Cardiac muscle cell (in vitro differentiated cells and primary cell): ENCODE measurements around the gene TM2D3. TPM values are rescaled to one million over a fixed set of nuclear protein-coding genes. Genes with fewer than 3 reads are reported as not detected.

Experiments used
- DNase-seq, 2 donors: peaks; one replicate each; pipeline versions ENCODE4 v3.0.0 to v3.0.0-alpha.2; 2010 to 2017; ENCODE audit warnings: low read depth in 1 of 2, low spot score in 1 of 2
- H3K27ac ChIP-seq: fragments of 200-600 bp; sonication (generic); 2 replicates; pipeline ENCODE4 v1.5.1; 2016
- H3K27me3 ChIP-seq: fragments of 200-600 bp; sonication (generic); 2 replicates; pipeline ENCODE4 v1.6.0; 2016; ENCODE audit warnings: control low read depth
- H3K36me3 ChIP-seq: fragments of 200-600 bp; sonication (generic); 2 replicates; pipeline ENCODE4 v1.5.1; 2016; ENCODE audit warnings: control low read depth
- H3K4me1 ChIP-seq: fragments of 200-600 bp; sonication (generic); 2 replicates; pipeline ENCODE4 v1.8.1; 2017; ENCODE audit warnings: low read depth, mild to moderate bottlenecking, mixed run types
- H3K4me3 ChIP-seq: fragments of 200-600 bp; sonication (generic); 2 replicates; pipeline ENCODE4 v1.5.1; 2016; ENCODE audit warnings: mild to moderate bottlenecking
- H3K9me3 ChIP-seq: fragments of 200-600 bp; sonication (generic); 2 replicates; pipeline ENCODE4 v1.5.1; 2017; ENCODE audit warnings: low read depth, mild to moderate bottlenecking, control low read depth
- polyA plus RNA-seq: library from polyadenylated mRNA; unstranded; fragments of >200 nt; fragmentation: Nextera tagmentation; extraction: Ambion mirVana; gene quantifications from 2 replicates; pipeline ENCODE4 v1.2.1, GENCODE V29; 2016
- total RNA-seq: library from RNA; depleted of rRNA; stranded (reverse); fragments of >200 nt; gene quantifications from 2 replicates; pipeline ENCODE4 v1.2.3, GENCODE V29; 2016
- TF ChIP-seq, protein P1 (sequence below): IDR thresholded peaks from 2 replicates; pipeline ENCODE4 v1.5.1; 2012; ENCODE audit warnings: low read depth, mild to moderate bottlenecking, low read length

The TM2D3 gene
- total and polyA plus RNA-seq, 2 experiments from 2014 or later: 36.3 to 65.4 TPM

DNA sequence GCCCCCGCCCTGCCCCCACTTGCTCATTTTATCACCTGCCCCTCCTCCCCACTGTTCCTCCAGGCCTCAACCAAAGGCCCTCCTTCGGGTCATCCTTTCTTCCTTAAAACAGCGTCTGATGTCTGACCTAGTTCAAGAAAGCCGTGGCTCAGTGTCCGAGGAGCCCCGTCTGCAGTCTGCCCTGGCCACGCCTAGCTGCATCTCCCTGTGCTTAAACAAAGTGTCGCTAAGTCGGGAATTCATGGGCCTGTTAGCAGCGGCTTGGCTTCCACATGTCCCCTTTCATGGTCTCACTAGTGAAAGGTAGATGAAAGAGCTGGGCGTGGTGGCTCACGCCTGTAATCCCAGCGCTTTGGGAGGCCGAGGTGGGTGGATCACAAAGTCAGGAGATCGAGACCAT lies 41.2 kb downstream of the TM2D3 start:
- Histone ChIP-seq H3K9me3 (no peaks in the 10 kb centered on the region), H3K36me3 (no peaks in the 10 kb centered on the region), H3K27me3 (no peaks in the 10 kb centered on the region), H3K4me3 (no peak overlapping the region), H3K4me1 (peaks cover 8% of the 10 kb centered on the region), H3K27ac (no peak overlapping the region)
- no peak for DNase-seq
- TF ChIP-seq, protein P1, sequence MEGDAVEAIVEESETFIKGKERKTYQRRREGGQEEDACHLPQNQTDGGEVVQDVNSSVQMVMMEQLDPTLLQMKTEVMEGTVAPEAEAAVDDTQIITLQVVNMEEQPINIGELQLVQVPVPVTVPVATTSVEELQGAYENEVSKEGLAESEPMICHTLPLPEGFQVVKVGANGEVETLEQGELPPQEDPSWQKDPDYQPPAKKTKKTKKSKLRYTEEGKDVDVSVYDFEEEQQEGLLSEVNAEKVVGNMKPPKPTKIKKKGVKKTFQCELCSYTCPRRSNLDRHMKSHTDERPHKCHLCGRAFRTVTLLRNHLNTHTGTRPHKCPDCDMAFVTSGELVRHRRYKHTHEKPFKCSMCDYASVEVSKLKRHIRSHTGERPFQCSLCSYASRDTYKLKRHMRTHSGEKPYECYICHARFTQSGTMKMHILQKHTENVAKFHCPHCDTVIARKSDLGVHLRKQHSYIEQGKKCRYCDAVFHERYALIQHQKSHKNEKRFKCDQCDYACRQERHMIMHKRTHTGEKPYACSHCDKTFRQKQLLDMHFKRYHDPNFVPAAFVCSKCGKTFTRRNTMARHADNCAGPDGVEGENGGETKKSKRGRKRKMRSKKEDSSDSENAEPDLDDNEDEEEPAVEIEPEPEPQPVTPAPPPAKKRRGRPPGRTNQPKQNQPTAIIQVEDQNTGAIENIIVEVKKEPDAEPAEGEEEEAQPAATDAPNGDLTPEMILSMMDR: no peak

GRCh38 chr15:101610611-101611000 lies 41.6 kb downstream of the TM2D3 start:
- H3K4me3 ChIP-seq: no peak overlapping the region
- no peaks in the 10 kb centered on the region for H3K9me3 ChIP-seq
- TF ChIP-seq, protein P1: no peak
- no peak for DNase-seq
- no peaks in the 10 kb centered on the region for H3K36me3 ChIP-seq
- no peak overlapping the region for H3K27ac ChIP-seq
- no peaks in the 10 kb centered on the region for H3K27me3 ChIP-seq
- H3K4me1 ChIP-seq: peaks cover 6% of the 10 kb centered on the region

DNA sequence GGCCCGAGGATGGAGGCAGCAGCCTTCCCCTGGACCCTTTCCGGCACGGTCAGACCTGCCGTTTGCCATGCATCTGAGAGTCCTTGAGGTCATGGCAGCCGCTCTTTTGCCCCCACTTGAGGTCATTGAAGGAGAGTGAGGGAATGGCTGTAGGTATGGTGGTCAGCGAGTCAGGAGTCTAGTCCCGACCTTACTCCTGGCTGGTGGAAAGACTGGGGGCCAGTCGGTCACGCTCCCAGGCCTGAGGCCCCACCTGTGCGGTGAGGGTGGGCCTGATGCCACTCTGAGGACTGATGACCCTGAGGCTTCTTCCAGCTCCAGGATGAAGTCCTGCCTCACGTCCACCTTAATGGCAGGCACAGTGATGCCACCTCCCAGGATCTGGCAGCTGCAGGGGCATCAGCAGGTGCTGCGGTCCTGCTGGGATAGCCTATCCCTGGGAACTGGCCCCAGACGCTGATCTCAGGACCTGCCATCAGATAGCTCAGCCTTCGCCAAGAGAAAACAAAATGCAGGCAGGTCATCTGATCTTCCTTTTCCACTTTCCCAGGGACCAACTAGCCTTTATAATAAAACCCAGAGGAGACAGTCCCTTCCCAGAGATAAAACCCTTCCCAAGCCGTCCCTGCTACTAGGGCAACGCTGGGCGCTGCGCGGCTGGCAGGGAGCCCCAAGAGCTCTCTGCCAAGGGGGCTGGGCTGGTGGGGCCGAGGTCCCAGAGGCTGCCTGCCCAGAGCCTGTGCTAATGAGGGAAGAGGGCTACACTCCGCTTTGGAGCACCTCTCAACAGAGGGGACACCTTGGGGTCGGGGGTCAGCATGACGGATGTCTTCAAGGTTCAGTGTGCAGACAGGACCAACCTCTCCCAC lies 42.2 kb downstream of the TM2D3 start:
- H3K36me3 ChIP-seq: no peaks in the 10 kb centered on the region
- H3K4me3 ChIP-seq: no peak overlapping the region
- H3K9me3 ChIP-seq: no peaks in the 10 kb centered on the region
- TF ChIP-seq, protein P1: no peak
- DNase-seq: no peak
- peaks cover 6% of the 10 kb centered on the region for H3K4me1 ChIP-seq
- H3K27ac ChIP-seq: no peak overlapping the region
- no peaks in the 10 kb centered on the region for H3K27me3 ChIP-seq

- TF ChIP-seq, protein P1: no peak
- no peak for DNase-seq
- no peaks in the 10 kb centered on the region for H3K27me3 ChIP-seq
- H3K9me3 ChIP-seq: no peaks in the 10 kb centered on the region
- no peak overlapping the region for H3K4me3 ChIP-seq
- H3K4me1 ChIP-seq: no peaks in the 10 kb centered on the region
- H3K27ac ChIP-seq: no peak overlapping the region
- no peaks in the 10 kb centered on the region for H3K36me3 ChIP-seq
Measured at GRCh38 chr15:101608201-101608600, 44.0 kb downstream of the TM2D3 start.

DNA sequence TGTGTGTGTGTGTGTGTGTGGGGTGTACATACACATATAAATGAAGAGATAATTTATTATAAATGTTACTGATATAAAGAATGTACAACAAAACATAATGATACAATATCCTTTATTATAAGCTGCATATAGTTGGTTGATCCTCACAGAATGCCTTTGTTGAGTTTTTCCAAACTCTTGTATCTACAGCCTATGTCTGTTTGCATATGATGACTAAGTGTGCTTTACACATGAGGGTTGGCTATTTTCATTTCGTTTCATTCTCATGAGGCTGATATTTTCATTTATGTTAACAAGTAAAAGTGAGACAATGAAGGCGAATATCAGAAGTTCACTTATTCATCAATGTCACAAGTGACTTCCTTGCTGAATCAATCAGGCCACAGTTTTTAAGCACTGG lies 45.1 kb downstream of the TM2D3 start:
- TF ChIP-seq, protein P1: no peak
- no peak overlapping the region for H3K4me3 ChIP-seq
- no peaks in the 10 kb centered on the region for H3K9me3 ChIP-seq
- no peak overlapping the region for H3K27ac ChIP-seq
- H3K36me3 ChIP-seq: no peaks in the 10 kb centered on the region
- no peaks in the 10 kb centered on the region for H3K4me1 ChIP-seq
- DNase-seq: no peak
- H3K27me3 ChIP-seq: no peaks in the 10 kb centered on the region
